GM12801 (cell line): Measurements from ENCODE around the gene CHST10.

Experiments used
- CTCF ChIP-seq: IDR thresholded peaks from one replicate; pipeline ENCODE4 v1.5.1; 2011; ENCODE audit warnings: control low read depth; ENCODE audit not compliant: insufficient read length; ENCODE audit errors: extremely low read depth

Gene CHST10

GRCh38 chr2:100399714-100400113 lies 17.8 kb downstream of the CHST10 start:
- TF ChIP-seq CTCF: no peak

GRCh38 chr2:100397976-100398375 lies 19.5 kb downstream of the CHST10 start:
- TF ChIP-seq CTCF: no peak

- no peak for TF ChIP-seq CTCF
Observed at GRCh38 chr2:100397118-100397860, 20.2 kb downstream of the CHST10 start.

- TF ChIP-seq CTCF: no peak
Observed at GRCh38 chr2:100396483-100396882, 21.0 kb downstream of the CHST10 start.

GRCh38 chr2:100395532-100396350 lies 21.7 kb downstream of the CHST10 start:
- no peak for TF ChIP-seq CTCF

- TF ChIP-seq CTCF: no peak
Observed at GRCh38 chr2:100394111-100394641, 23.3 kb downstream of the CHST10 start.

GRCh38 chr2:100393362-100393761 lies 24.1 kb downstream of the CHST10 start:
- TF ChIP-seq CTCF: no peak
